Lower leg skin (tissue), 4 donors: ENCODE data around the gene MEI4. TPM values are rescaled to one million over a fixed set of nuclear protein-coding genes. Genes with fewer than 3 reads are reported as not detected.

Experiments
- DNase-seq, 2 donors: peaks; one replicate each; pipeline ENCODE4 v3.0.0-alpha.2; 2019; ENCODE audit warnings: low spot score in 2 of 2
- H3K4me3 ChIP-seq: fragments of 200-600 bp; sonication (generic); 2 replicates; pipeline ENCODE4 v1.5.1; 2017; ENCODE audit warnings: mild to moderate bottlenecking, low read depth; ENCODE audit not compliant: poor library complexity, severe bottlenecking
- POLR2A ChIP-seq, 2 donors: fragments of 450-650 bp; IDR thresholded peaks; one replicate each; pipeline ENCODE4 v1.6.1; 2016 to 2017; ENCODE audit warnings: antibody characterized with exemption in 2 of 2, mild to moderate bottlenecking in 1 of 2, moderate library complexity in 1 of 2
- WGBS, 2 donors: methylation state at CpG; one replicate each; pipeline ENCODE4 v1.1.5; 2018; 5-methylcytosine and 5-hydroxymethylcytosine counted together
- intact Hi-C: fragments of 100-400 bp; cut with DNase I; formaldehyde crosslinking; loops from one replicate; pipeline ENCODE4 v1.15.0; 2023; ENCODE audit warnings: low total_unique reads
- total RNA-seq, 4 donors: library from RNA; depleted of rRNA; stranded (reverse); fragments of >200 nt; gene quantifications; one replicate each; pipeline ENCODE4 v1.1.0, GENCODE V29; 2016
- TF ChIP-seq, protein P1 (sequence below), 3 donors: fragments of 450-650 bp; IDR thresholded peaks; one replicate each; pipeline ENCODE4 v1.5.1; 2016; ENCODE audit warnings: antibody characterized with exemption in 3 of 3, mild to moderate bottlenecking in 3 of 3, moderate library complexity in 2 of 3

MEI4 gene, protein sequence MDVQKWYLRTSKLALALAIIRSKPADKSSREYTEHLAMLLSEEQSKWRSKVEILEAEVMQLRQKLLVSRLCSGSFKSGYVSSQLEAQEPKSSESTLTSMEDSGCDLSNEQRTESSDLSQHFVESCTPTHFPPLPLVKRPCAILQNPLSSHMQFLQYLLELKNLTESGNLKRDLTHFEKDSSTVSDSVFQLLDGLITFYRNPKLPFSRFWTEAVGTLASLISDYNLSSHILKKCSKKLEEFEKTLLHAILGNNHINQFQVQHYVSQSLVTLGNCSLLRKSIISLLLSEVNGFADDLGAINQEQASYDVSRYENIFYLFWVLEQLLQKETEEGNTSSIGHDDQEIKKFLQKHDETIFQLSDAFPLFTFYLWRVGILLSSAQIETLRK
- under 1 TPM in 1 of 4 donors, not detected in 3; 0.05 TPM for total RNA-seq

DNA sequence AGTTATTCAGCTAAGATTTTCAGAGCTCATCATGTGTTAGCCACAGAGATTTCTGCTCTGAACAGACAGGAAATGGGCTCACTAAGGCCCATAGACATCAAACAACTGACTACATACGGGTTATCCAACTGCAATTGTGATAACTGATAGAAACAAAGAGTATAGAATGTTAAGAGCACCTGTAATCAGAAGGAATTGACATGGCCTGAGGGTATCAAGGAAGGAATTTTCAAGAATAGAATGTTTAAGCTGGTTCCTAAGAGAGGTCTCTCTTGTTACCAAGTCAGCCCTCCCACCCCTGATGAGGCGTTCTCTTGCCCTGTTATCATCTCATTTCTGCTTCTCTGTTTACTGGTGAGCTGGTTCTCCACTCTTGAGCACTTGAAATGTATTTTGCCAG is at the start of gene MEI4:
MEI4 (plus strand) TSS at position 301 of the 400 bp plus-strand sequence. CDS start 37,633 bp downstream, outside the sequence.
- WGBS, 2 donors: 76 to 78% methylated on average over 2 of the region's 2 CpGs
- intact Hi-C loops: no loop called here
- TF ChIP-seq, protein P1, sequence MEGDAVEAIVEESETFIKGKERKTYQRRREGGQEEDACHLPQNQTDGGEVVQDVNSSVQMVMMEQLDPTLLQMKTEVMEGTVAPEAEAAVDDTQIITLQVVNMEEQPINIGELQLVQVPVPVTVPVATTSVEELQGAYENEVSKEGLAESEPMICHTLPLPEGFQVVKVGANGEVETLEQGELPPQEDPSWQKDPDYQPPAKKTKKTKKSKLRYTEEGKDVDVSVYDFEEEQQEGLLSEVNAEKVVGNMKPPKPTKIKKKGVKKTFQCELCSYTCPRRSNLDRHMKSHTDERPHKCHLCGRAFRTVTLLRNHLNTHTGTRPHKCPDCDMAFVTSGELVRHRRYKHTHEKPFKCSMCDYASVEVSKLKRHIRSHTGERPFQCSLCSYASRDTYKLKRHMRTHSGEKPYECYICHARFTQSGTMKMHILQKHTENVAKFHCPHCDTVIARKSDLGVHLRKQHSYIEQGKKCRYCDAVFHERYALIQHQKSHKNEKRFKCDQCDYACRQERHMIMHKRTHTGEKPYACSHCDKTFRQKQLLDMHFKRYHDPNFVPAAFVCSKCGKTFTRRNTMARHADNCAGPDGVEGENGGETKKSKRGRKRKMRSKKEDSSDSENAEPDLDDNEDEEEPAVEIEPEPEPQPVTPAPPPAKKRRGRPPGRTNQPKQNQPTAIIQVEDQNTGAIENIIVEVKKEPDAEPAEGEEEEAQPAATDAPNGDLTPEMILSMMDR (IDR thresholded peaks at IDR 0.05): no peak
- TF ChIP-seq POLR2A (IDR thresholded peaks at IDR 0.05): no peak
- no peak within 1 kb of the TSS for H3K4me3 ChIP-seq
- DNase-seq: no peak

DNA sequence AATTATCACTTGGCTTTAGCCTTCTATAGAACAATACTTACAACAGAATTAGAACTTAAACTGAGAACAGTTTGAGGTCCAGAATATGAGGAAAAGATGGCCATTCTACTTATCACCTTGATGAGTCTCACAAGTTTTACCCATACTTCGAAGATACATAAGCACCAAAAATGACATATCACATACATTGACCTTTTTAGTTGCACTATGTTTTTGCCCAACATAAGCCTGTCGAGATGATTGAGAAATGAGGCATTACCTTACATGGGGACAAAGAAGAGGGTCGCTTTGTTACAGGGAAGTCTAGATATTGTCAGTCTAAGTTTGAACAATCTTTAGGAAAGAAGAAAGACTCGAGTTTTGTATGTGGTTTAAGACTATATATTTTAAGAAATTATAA is 48.4 kb upstream of the MEI4 start:
- DNase-seq: no peak
- intact Hi-C loops: no loop called here
- no peak overlapping the region for H3K4me3 ChIP-seq
- TF ChIP-seq, protein P1 (IDR thresholded peaks at IDR 0.05): no peak
- WGBS, 2 donors: 48 to 49% methylated on average over 4 of the region's 4 CpGs

DNA sequence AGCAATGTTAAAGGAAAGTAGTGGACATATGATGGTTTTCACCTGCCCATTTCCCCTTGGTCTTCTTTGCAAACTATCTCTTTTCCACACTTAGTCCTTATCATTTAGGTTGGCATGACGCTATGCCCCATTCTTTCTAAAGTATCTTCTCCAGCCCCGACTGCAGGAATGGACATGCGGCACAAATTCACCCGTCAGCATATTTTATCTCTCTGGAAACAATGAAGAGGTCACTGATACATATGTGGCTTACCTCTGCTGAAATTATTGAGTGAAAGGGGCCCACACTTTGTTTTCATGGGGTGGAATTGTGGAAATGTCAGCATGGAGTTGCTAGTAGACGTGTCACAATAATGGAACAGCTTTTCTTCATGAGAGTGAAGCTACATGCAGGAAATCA is 45.8 kb upstream of the MEI4 start:
- intact Hi-C loops: no loop called here
- DNase-seq: no peak
- H3K4me3 ChIP-seq: no peak overlapping the region
- 85 to 91% methylated on average over 5 of the region's 5 CpGs for WGBS, 2 donors
- TF ChIP-seq, protein P1 (IDR thresholded peaks at IDR 0.05): no peak
- no peak for TF ChIP-seq POLR2A (IDR thresholded peaks at IDR 0.05)

DNA sequence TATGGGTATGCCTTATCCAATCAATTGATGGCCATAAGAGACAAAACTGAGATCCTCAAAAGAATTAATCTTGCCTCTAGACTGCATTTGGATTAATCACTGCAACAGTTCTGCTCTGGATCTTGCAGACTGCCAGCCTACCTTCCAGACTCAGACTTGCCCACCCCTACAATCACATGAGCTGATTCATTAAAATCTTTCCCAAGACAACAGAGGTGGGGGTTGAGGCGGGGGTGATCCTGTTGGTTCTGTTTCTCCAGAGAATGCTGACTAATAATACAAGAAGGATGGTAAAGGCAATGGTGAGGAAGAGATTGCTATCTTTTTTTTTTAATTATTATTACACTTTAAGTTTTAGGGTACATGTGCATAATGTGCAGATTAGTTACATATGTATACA is 43.7 kb upstream of the MEI4 start:
- intact Hi-C loops: no loop called here
- TF ChIP-seq POLR2A (IDR thresholded peaks at IDR 0.05): no peak
- TF ChIP-seq, protein P1 (IDR thresholded peaks at IDR 0.05): no peak
- no peak for DNase-seq
- 81 to 83% methylated on average over 1 of the region's 1 CpG for WGBS, 2 donors
- H3K4me3 ChIP-seq: no peak overlapping the region

DNA sequence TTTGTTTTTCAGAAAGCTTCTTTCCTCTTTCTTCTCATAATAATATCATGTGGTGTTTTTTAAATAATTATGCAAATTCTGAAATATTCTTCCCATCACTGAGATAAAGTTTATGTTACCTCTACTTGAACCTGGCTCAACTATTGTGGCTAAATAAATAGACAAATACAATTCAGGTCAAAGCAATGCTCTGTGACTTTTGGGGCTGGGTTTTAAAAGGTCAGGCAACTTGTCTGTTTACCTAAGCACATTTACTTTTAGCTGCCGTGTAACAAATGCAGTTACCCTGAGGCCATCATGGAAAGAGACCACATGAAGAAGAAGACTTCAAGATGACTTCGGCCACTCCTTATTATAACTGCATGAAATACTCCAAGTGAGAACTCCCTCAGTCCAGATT is 33.7 kb upstream of the MEI4 start:
- DNase-seq: no peak
- 64 to 71% methylated on average over 2 of the region's 2 CpGs for WGBS, 2 donors
- intact Hi-C loops: no loop called here
- TF ChIP-seq, protein P1 (IDR thresholded peaks at IDR 0.05): no peak
- no peak overlapping the region for H3K4me3 ChIP-seq
